SK-N-SH treated with all-trans-retinoic acid at 6 μM for 48 hours (cell line): ENCODE results near the gene LAG3.

Experiments used
- ATAC-seq: fragments of 200-7000 bp; cut with Tn5 transposase; 3 replicates; pipeline ENCODE4 v1.9.1; 2020; ENCODE audit warnings: mild to moderate bottlenecking, moderate library complexity
- ARNTL ChIP-seq: fragments of 450-650 bp; formaldehyde crosslinking; IDR thresholded peaks from 2 replicates; pipeline ENCODE4 v1.5.0; 2020; ENCODE audit warnings: low read depth, mild to moderate bottlenecking, moderate library complexity, borderline replicate concordance
- BACH2 ChIP-seq: fragments of 250-450 bp; sonication (Bioruptor Pico); IDR thresholded peaks from 2 replicates; pipeline ENCODE4 v1.9.0; 2021; ENCODE audit warnings: mild to moderate bottlenecking, borderline replicate concordance
- CREB5 ChIP-seq: fragments of 250-450 bp; sonication (Bioruptor Pico); IDR thresholded peaks from 2 replicates; pipeline ENCODE4 v1.5.1; 2020; ENCODE audit warnings: low read depth, mild to moderate bottlenecking, moderate library complexity
- ESRRG ChIP-seq: fragments of 250-450 bp; sonication (Bioruptor Pico); IDR thresholded peaks from 2 replicates; pipeline ENCODE4 v1.6.1; 2021; ENCODE audit warnings: mild to moderate bottlenecking
- GLIS3 ChIP-seq: fragments of 250-450 bp; sonication (Bioruptor Pico); IDR thresholded peaks from 2 replicates; pipeline ENCODE4 v1.5.0; 2020; ENCODE audit warnings: mild to moderate bottlenecking, moderate library complexity
- ISL1 ChIP-seq: fragments of 250-450 bp; sonication (Bioruptor Pico); IDR thresholded peaks from 2 replicates; pipeline ENCODE4 v2.1.2; 2022; ENCODE audit warnings: mild to moderate bottlenecking, moderate library complexity
- PATZ1 ChIP-seq: fragments of 250-450 bp; sonication (Bioruptor Pico); IDR thresholded peaks from 2 replicates; pipeline ENCODE4 v1.8.0; 2020; ENCODE audit warnings: mild to moderate bottlenecking, moderate library complexity, borderline replicate concordance
- PPARA ChIP-seq: fragments of 250-450 bp; sonication (Bioruptor Pico); IDR thresholded peaks from 2 replicates; pipeline ENCODE4 v1.5.0; 2020; ENCODE audit warnings: mild to moderate bottlenecking, borderline replicate concordance
- RARB ChIP-seq: fragments of 250-450 bp; sonication (Bioruptor Pico); IDR thresholded peaks from 2 replicates; pipeline ENCODE4 v1.8.0; 2021; ENCODE audit warnings: mild to moderate bottlenecking, moderate library complexity
- SNAI2 ChIP-seq: fragments of 250-450 bp; sonication (Bioruptor Pico); IDR thresholded peaks from 2 replicates; pipeline ENCODE4 v1.5.0; 2020; ENCODE audit warnings: mild to moderate bottlenecking, moderate library complexity
- TCF4 ChIP-seq: fragments of 250-450 bp; sonication (Bioruptor Pico); IDR thresholded peaks from 2 replicates; pipeline ENCODE4 v1.8.0; 2021; ENCODE audit warnings: mild to moderate bottlenecking, moderate library complexity, borderline replicate concordance
- TOX ChIP-seq: fragments of 250-450 bp; sonication (Bioruptor Pico); IDR thresholded peaks from 2 replicates; pipeline ENCODE4 v1.8.0; 2021; ENCODE audit warnings: mild to moderate bottlenecking, moderate library complexity, borderline replicate concordance
- TSHZ2 ChIP-seq: fragments of 250-450 bp; sonication (Bioruptor Pico); IDR thresholded peaks from 2 replicates; pipeline ENCODE4 v1.5.0; 2020; ENCODE audit warnings: mild to moderate bottlenecking, moderate library complexity
- ZC3H10 ChIP-seq: fragments of 250-450 bp; sonication (Bioruptor Pico); IDR thresholded peaks from 2 replicates; pipeline ENCODE4 v1.5.1; 2021; ENCODE audit warnings: mild to moderate bottlenecking, moderate library complexity
- ZFP3 ChIP-seq: fragments of 250-450 bp; sonication (Bioruptor Pico); IDR thresholded peaks from 2 replicates; pipeline ENCODE4 v1.5.0; 2020; ENCODE audit warnings: mild to moderate bottlenecking, moderate library complexity
- ZFP30 ChIP-seq: fragments of 450-650 bp; formaldehyde crosslinking; IDR thresholded peaks from 2 replicates; pipeline ENCODE4 v1.5.0; 2022; ENCODE audit warnings: mild to moderate bottlenecking, moderate library complexity
- ZNF565 ChIP-seq: fragments of 450-650 bp; formaldehyde crosslinking; conservative IDR thresholded peaks from 2 replicates; pipeline ENCODE4 v1.5.0; 2020; ENCODE audit warnings: low read depth, mild to moderate bottlenecking, moderate library complexity
- TF ChIP-seq, protein P1 (sequence below): fragments of 250-450 bp; sonication (Bioruptor Pico); IDR thresholded peaks from 2 replicates; pipeline ENCODE4 v1.5.1; 2021; ENCODE audit warnings: mild to moderate bottlenecking, moderate library complexity

The LAG3 gene

DNA sequence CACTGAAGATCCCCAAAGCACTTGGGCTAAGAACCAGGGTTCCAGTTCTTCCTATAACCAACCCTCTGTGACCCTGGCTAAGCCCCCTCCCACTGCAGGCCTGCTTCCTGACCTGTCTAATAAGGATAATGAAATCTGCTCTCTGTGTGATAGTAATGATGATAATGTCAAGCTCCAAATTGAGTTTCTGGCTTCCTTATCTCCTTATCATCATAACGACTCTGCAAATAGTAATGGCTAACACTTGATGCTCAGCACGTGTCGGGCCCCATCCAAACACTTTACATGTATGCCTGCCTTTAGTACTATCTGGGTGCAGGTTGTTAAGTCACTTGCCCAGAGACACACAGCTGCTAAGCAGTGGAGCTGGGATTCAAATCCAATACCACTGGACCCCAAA, 44.3 kb downstream of the LAG3 start:
- ATAC-seq = no peak
- 0 out of 2 replicates have a peak, but pooled peaks have one; percentile 17 for TF ChIP-seq TSHZ2 (CRISPR knock-in tag)
- TF ChIP-seq ZFP30 (CRISPR knock-in tag) = no peak

DNA sequence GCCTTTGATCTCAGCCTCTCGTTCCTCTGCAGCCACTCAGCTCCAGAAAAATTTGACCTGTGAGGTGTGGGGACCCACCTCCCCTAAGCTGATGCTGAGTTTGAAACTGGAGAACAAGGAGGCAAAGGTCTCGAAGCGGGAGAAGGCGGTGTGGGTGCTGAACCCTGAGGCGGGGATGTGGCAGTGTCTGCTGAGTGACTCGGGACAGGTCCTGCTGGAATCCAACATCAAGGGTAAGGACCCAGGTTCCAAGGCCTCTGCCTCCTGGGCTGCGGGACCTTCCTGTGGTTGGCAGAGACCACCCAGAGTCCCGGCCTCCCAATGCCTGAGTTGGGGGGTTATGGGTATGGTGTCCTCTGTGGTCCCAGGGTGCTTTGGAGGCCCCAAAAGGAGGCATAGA, 44.8 kb downstream of the LAG3 start:
- no peak for ATAC-seq
- TF ChIP-seq ISL1 (CRISPR knock-in tag) (no peak), ZC3H10 (CRISPR knock-in tag) (no peak), CREB5 (CRISPR knock-in tag) (no peak), PATZ1 (CRISPR knock-in tag) (no peak), GLIS3 (CRISPR knock-in tag) (no peak), ZFP3 (CRISPR knock-in tag) (no peak), PPARA (CRISPR knock-in tag) (no peak), ESRRG (CRISPR knock-in tag) (no peak), SNAI2 (CRISPR knock-in tag) (no peak), RARB (CRISPR knock-in tag) (no peak)
- TF ChIP-seq, protein P1, sequence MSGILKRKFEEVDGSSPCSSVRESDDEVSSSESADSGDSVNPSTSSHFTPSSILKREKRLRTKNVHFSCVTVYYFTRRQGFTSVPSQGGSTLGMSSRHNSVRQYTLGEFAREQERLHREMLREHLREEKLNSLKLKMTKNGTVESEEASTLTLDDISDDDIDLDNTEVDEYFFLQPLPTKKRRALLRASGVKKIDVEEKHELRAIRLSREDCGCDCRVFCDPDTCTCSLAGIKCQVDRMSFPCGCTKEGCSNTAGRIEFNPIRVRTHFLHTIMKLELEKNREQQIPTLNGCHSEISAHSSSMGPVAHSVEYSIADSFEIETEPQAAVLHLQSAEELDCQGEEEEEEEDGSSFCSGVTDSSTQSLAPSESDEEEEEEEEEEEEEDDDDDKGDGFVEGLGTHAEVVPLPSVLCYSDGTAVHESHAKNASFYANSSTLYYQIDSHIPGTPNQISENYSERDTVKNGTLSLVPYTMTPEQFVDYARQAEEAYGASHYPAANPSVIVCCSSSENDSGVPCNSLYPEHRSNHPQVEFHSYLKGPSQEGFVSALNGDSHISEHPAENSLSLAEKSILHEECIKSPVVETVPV (CRISPR knock-in tag) = no peak

GRCh38 chr12:6817662-6818157, 45.4 kb downstream of the LAG3 start:
- TF ChIP-seq TOX (CRISPR knock-in tag) (no peak), GLIS3 (CRISPR knock-in tag) (no peak), PPARA (CRISPR knock-in tag) (no peak)
- no peak for ATAC-seq

DNA sequence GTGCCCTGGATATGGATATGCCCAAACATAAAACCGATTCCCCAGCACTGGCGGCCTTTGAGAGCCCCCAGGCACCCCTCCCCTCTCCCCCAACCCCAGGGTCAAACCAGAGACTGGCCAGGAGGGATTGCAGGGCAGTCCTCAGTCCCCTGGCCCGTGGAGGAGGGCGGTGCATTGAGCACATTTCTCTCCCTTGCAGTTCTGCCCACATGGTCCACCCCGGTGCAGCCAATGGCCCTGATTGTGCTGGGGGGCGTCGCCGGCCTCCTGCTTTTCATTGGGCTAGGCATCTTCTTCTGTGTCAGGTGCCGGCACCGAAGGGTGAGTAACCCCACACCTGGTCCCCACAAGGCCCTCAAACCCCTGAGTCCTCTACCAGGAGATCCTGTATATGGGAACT, 45.9 kb downstream of the LAG3 start:
- no peak for ATAC-seq
- TF ChIP-seq ISL1 (CRISPR knock-in tag) (no peak), TOX (CRISPR knock-in tag) (no peak), ZNF565 (CRISPR knock-in tag) (no peak), TCF4 (CRISPR knock-in tag) (no peak), PPARA (CRISPR knock-in tag) (no peak), ZFP3 (CRISPR knock-in tag) (no peak), BACH2 (no peak), RARB (CRISPR knock-in tag) (no peak), TSHZ2 (CRISPR knock-in tag) (no peak), ARNTL (CRISPR knock-in tag) (no peak)
- TF ChIP-seq, protein P1 (CRISPR knock-in tag) = no peak
- TF ChIP-seq, all 23 proteins: peak for 0
